H9 (cell line): Measurements from ENCODE around the gene LCMT1. TPM values are rescaled to one million over a fixed set of nuclear protein-coding genes. Genes with fewer than 3 reads are reported as not detected.

Experiments
- DNase-seq: peaks from one replicate; pipeline ENCODE4 v3.0.0-alpha.2; 2017
- H2AFZ ChIP-seq: one replicate; pipeline ENCODE4 v1.6.1; 2013; ENCODE audit warnings: mild to moderate bottlenecking, low read length, control low read depth, moderate library complexity
- H2AK5ac ChIP-seq: 2 replicates; pipeline ENCODE4 v1.6.1; 2013; ENCODE audit warnings: low read length, control low read depth, mixed read lengths; ENCODE audit not compliant: insufficient read length
- H2BK120ac ChIP-seq: one replicate; pipeline ENCODE4 v1.6.1; 2013; ENCODE audit warnings: low read depth, mild to moderate bottlenecking, low read length, control low read depth, inconsistent platforms; ENCODE audit not compliant: poor library complexity, severe bottlenecking
- H2BK12ac ChIP-seq: 2 replicates; pipeline ENCODE4 v1.6.1; 2013; ENCODE audit warnings: low read length, control low read depth, mixed read lengths, low read depth; ENCODE audit not compliant: insufficient read length
- H2BK15ac ChIP-seq: 2 replicates; pipeline ENCODE4 v1.6.1; 2013; ENCODE audit warnings: low read depth, low read length, control low read depth
- H2BK20ac ChIP-seq: one replicate; pipeline ENCODE4 v1.6.1; 2013; ENCODE audit warnings: low read depth, mild to moderate bottlenecking, low read length, control low read depth, inconsistent platforms; ENCODE audit not compliant: poor library complexity, severe bottlenecking
- H2BK5ac ChIP-seq: 2 replicates; pipeline ENCODE4 v1.6.1; 2013; ENCODE audit warnings: low read length, control low read depth, mixed read lengths; ENCODE audit not compliant: insufficient read length
- H3K14ac ChIP-seq: 2 replicates; pipeline ENCODE4 v1.6.1; 2013; ENCODE audit warnings: low read length, control low read depth; ENCODE audit not compliant: insufficient read depth
- H3K18ac ChIP-seq: 2 replicates; pipeline ENCODE4 v1.6.1; 2013; ENCODE audit warnings: low read depth, mild to moderate bottlenecking, mixed read lengths, low read length, control low read depth; ENCODE audit not compliant: insufficient read length
- H3K23ac ChIP-seq: 2 replicates; pipeline ENCODE4 v1.6.1; 2013; ENCODE audit warnings: low read length, control low read depth, mixed read lengths, low read depth; ENCODE audit not compliant: insufficient read length
- H3K23me2 ChIP-seq: 2 replicates; pipeline ENCODE4 v1.6.1; 2013; ENCODE audit warnings: low read depth, mild to moderate bottlenecking, mixed read lengths, low read length, control low read depth; ENCODE audit not compliant: insufficient read length, poor library complexity, severe bottlenecking
- H3K27ac ChIP-seq: 2 replicates; pipeline ENCODE4 v1.5.1; 2013; ENCODE audit warnings: low read length, control low read depth, mixed read lengths, low read depth; ENCODE audit not compliant: insufficient read length
- H3K27me3 ChIP-seq: 2 replicates; pipeline ENCODE4 v1.6.1; 2013; ENCODE audit warnings: low read length, control low read depth, inconsistent platforms; ENCODE audit not compliant: insufficient read depth
- H3K4ac ChIP-seq: 2 replicates; pipeline ENCODE4 v1.6.1; 2013; ENCODE audit warnings: low read depth, mild to moderate bottlenecking, control low read depth, inconsistent platforms, low read length, moderate library complexity
- H3K4me1 ChIP-seq: 2 replicates; pipeline ENCODE4 v1.6.1; 2013; ENCODE audit warnings: low read length, control low read depth, inconsistent platforms; ENCODE audit not compliant: insufficient read depth
- H3K4me2 ChIP-seq: 2 replicates; pipeline ENCODE4 v1.6.1; 2013; ENCODE audit warnings: low read length, control low read depth, mixed read lengths; ENCODE audit not compliant: insufficient read length, insufficient read depth
- H3K56ac ChIP-seq: 2 replicates; pipeline ENCODE4 v1.6.1; 2013; ENCODE audit warnings: low read depth, mild to moderate bottlenecking, mixed read lengths, low read length, control low read depth; ENCODE audit not compliant: insufficient read length
- H3K79me1 ChIP-seq: 2 replicates; pipeline ENCODE4 v1.6.1; 2013; ENCODE audit warnings: low read depth, mild to moderate bottlenecking, moderate library complexity, low read length, control low read depth, inconsistent platforms; ENCODE audit not compliant: insufficient read depth, poor library complexity, severe bottlenecking
- H3K79me2 ChIP-seq: 2 replicates; pipeline ENCODE4 v1.6.1; 2013; ENCODE audit warnings: low read length, control low read depth, inconsistent platforms; ENCODE audit not compliant: insufficient read depth
- H3K9ac ChIP-seq: 2 replicates; pipeline ENCODE4 v1.6.1; 2013; ENCODE audit warnings: low read length, control low read depth, mixed read lengths; ENCODE audit not compliant: insufficient read length; ENCODE audit errors: extremely low read depth
- H3K9me3 ChIP-seq: one replicate; pipeline ENCODE4 v1.6.1; 2013; ENCODE audit warnings: low read depth, low read length, inconsistent platforms; ENCODE audit not compliant: control insufficient read depth
- H3T11ph ChIP-seq: one replicate; pipeline ENCODE4 v1.6.1; 2013; ENCODE audit warnings: mild to moderate bottlenecking, low read length, control low read depth, inconsistent platforms
- H4K20me1 ChIP-seq: one replicate; pipeline ENCODE4 v1.6.1; 2013; ENCODE audit not compliant: control insufficient read depth, insufficient read length, insufficient read depth
- H4K5ac ChIP-seq: 2 replicates; pipeline ENCODE4 v1.6.1; 2013; ENCODE audit warnings: low read depth, mild to moderate bottlenecking, mixed read lengths, low read length, control low read depth; ENCODE audit not compliant: insufficient read length
- H4K8ac ChIP-seq: replicated peaks from 2 replicates; pipeline ENCODE4 v1.6.1; 2013; ENCODE audit warnings: low read length, control low read depth, mixed read lengths, low read depth; ENCODE audit not compliant: insufficient read length
- H4K91ac ChIP-seq: 2 replicates; pipeline ENCODE4 v1.6.1; 2013; ENCODE audit warnings: low read depth, mild to moderate bottlenecking, moderate library complexity, mixed read lengths, low read length, control low read depth; ENCODE audit not compliant: insufficient read length
- H3K27ac Mint-ChIP-seq, 3 experiments: 2 replicates in 2 of 3; 3 replicates in 1 of 3; pipeline ENCODE4 v1.8.0; 2020 to 2021; ENCODE audit warnings: mixed read lengths in 3 of 3, mild to moderate bottlenecking in 1 of 3, moderate library complexity in 1 of 3
- H3K27me3 Mint-ChIP-seq: 2 replicates; pipeline ENCODE4 v1.8.0; 2021; ENCODE audit warnings: low read depth, mild to moderate bottlenecking, moderate library complexity, mixed read lengths
- H3K36me3 Mint-ChIP-seq, 3 experiments: 2 replicates in 2 of 3; 3 replicates in 1 of 3; pipeline ENCODE4 v1.8.0; 2020 to 2021; ENCODE audit warnings: low read depth in 3 of 3, mixed read lengths in 3 of 3; ENCODE audit not compliant: insufficient read depth in 1 of 3
- H3K4me1 Mint-ChIP-seq, 2 experiments: 2 replicates each; pipeline ENCODE4 v1.8.0; 2020; ENCODE audit warnings: mixed read lengths in 2 of 2
- H3K4me3 Mint-ChIP-seq, 2 experiments: 2 replicates in 1 of 2; 3 replicates in 1 of 2; pipeline ENCODE4 v1.8.0; 2020 to 2021; ENCODE audit warnings: mild to moderate bottlenecking in 2 of 2, mixed read lengths in 2 of 2, moderate library complexity in 1 of 2
- H3K9me3 Mint-ChIP-seq, 2 experiments: 2 replicates in 1 of 2; 3 replicates in 1 of 2; pipeline ENCODE4 v1.8.0; 2020; ENCODE audit warnings: mild to moderate bottlenecking in 2 of 2, mixed read lengths in 2 of 2, moderate library complexity in 1 of 2
- CTCF ChIP-seq: fragments of 200-600 bp; sonication (generic); conservative IDR thresholded peaks from 3 replicates; pipeline ENCODE4 v1.8.0; 2021; ENCODE audit warnings: antibody characterized with exemption, mild to moderate bottlenecking
- WGBS: extraction: QIAGEN DNeasy Blood & Tissue Kit; methylation state at CpG from one replicate; pipeline ENCODE4 v1.1.7; 2013; ENCODE audit warnings: missing lambda C conversion rate, low lambda C conversion rate, mixed read lengths; ENCODE audit not compliant: insufficient read length; ENCODE audit errors: extremely low coverage; 5-methylcytosine and 5-hydroxymethylcytosine counted together
- total RNA-seq: library from RNA; stranded (reverse); gene quantifications from 2 replicates; pipeline ENCODE4 v1.2.1, GENCODE V29; 2021

The LCMT1 gene
- total RNA-seq, 1 experiment from 2014 or later, result 81.2 TPM

- no peak overlapping the region for H3K56ac ChIP-seq
- Mint-ChIP-seq H3K4me3 (no peak overlapping the region), H3K4me1 (peaks cover 8 to 15% of the 10 kb centered on the region in 2 experiments), H3K27ac (peak overlapping the region in 1 of 3 experiments; percentile 72; a peak in 1 of 7 replicates), H3K9me3 (no peaks in the 10 kb centered on the region), H3K27me3 (peaks cover 27% of the 10 kb centered on the region), H3K36me3 (no peaks in the 10 kb centered on the region)
- no peaks in the 10 kb centered on the region for H3K79me2 ChIP-seq
- no peak overlapping the region for H3K27ac ChIP-seq
- no peaks in the 10 kb centered on the region for H3K27me3 ChIP-seq
- no peak overlapping the region for H3T11ph ChIP-seq
- no peak overlapping the region for H4K5ac ChIP-seq
- no peak overlapping the region for H3K4me2 ChIP-seq
- no peaks in the 10 kb centered on the region for H4K20me1 ChIP-seq
- no peak overlapping the region for H2AK5ac ChIP-seq
- no peak overlapping the region for H3K23ac ChIP-seq
- H3K9me3 ChIP-seq, result no peaks in the 10 kb centered on the region
- H2BK12ac ChIP-seq, result no peak overlapping the region
- no peak overlapping the region for H4K8ac ChIP-seq
- DNase-seq, result no peak
- no peak overlapping the region for H2BK5ac ChIP-seq
- no peak overlapping the region for H2AFZ ChIP-seq
- WGBS, result no CpG with 5 or more reads among the region's 6 CpGs
- no peaks in the 10 kb centered on the region for H3K79me1 ChIP-seq
- no peak overlapping the region for H3K18ac ChIP-seq
- H2BK20ac ChIP-seq, result no peak overlapping the region
- no peak for TF ChIP-seq CTCF
- no peak overlapping the region for H3K9ac ChIP-seq
- no peak overlapping the region for H2BK15ac ChIP-seq
- H3K4ac ChIP-seq, result no peak overlapping the region
- no peak overlapping the region for H4K91ac ChIP-seq
- H2BK120ac ChIP-seq, result no peak overlapping the region
- peaks cover 6% of the 10 kb centered on the region for H3K23me2 ChIP-seq
- H3K14ac ChIP-seq, result no peak overlapping the region; the same call in 1 of the 2 replicates
- no peaks in the 10 kb centered on the region for H3K4me1 ChIP-seq
These were observed 46.6 kb upstream of the LCMT1 start for GRCh38 chr16:25064937-25065336.
